K562 (cell line): Measurements from ENCODE around the gene HIGD1C. TPM values are rescaled to one million over a fixed set of nuclear protein-coding genes. Genes with fewer than 3 reads are reported as not detected.

Experiments used
- ATF6 ChIP-seq: sonication (generic); formaldehyde crosslinking; IDR thresholded peaks from 2 replicates; pipeline ENCODE4 v1.4.0; 2020; ENCODE audit warnings: mild to moderate bottlenecking, missing genetic modification reagents
- CBX1 ChIP-seq: sonication (generic); IDR thresholded peaks from 2 replicates; pipeline ENCODE4 v1.6.1; 2016; ENCODE audit warnings: antibody characterized with exemption, low read depth, mild to moderate bottlenecking
- DMBX1 ChIP-seq: fragments of 250-450 bp; sonication (Bioruptor Pico); IDR thresholded peaks from 2 replicates; pipeline ENCODE4 v1.8.0; 2022; ENCODE audit warnings: inconsistent platforms, mild to moderate bottlenecking, moderate library complexity, borderline replicate concordance
- ETV1 ChIP-seq: fragments of 450-650 bp; conservative IDR thresholded peaks from 2 replicates; pipeline ENCODE4 v1.6.1; 2016; ENCODE audit warnings: missing genetic modification characterization, control low read depth, low read depth, missing compliant biosample characterization
- ETV5 ChIP-seq: sonication (generic); formaldehyde crosslinking; IDR thresholded peaks from 2 replicates; pipeline ENCODE4 v1.4.0; 2020; ENCODE audit warnings: low read depth, mild to moderate bottlenecking, missing genetic modification reagents
- EWSR1 ChIP-seq: fragments of 450-650 bp; IDR thresholded peaks from 2 replicates; pipeline ENCODE4 v1.6.1; 2018; ENCODE audit warnings: borderline replicate concordance, mild to moderate bottlenecking, low read depth, moderate library complexity; ENCODE audit not compliant: partially characterized antibody
- FOXK2 ChIP-seq, 2 experiments: fragments of 450-650 bp; IDR thresholded peaks in 1 of 2; conservative IDR thresholded peaks in 1 of 2; 2 replicates each; pipeline ENCODE4 v1.6.1; 2016; ENCODE audit warnings: low read depth in 2 of 2, mild to moderate bottlenecking in 1 of 2
- HBP1 ChIP-seq: fragments of 450-650 bp; formaldehyde crosslinking; IDR thresholded peaks from 2 replicates; pipeline ENCODE4 v1.4.0; 2022; ENCODE audit warnings: missing genetic modification characterization
- JUND ChIP-seq, 2 experiments: IDR thresholded peaks; 2 replicates in 1 of 2; 3 replicates in 1 of 2; pipeline ENCODE4 v1.6.1; 2011; ENCODE audit warnings: borderline replicate concordance in 2 of 2, low read depth in 2 of 2, low read length in 2 of 2, improper control_type of control experiment in 1 of 2, missing biosample characterization in 1 of 2, missing genetic modification characterization in 1 of 2, missing genetic modification reagents in 1 of 2
- PATZ1 ChIP-seq: fragments of 250-450 bp; sonication (Bioruptor Pico); IDR thresholded peaks from 2 replicates; pipeline ENCODE4 v1.5.0; 2020; ENCODE audit warnings: mild to moderate bottlenecking, borderline replicate concordance
- RBFOX2 ChIP-seq: fragments of 200-400 bp; formaldehyde crosslinking; IDR thresholded peaks from 2 replicates; pipeline ENCODE4 v1.6.1; 2017; ENCODE audit warnings: low read depth, mild to moderate bottlenecking, low read length, moderate library complexity
- TBP ChIP-seq: optimal IDR thresholded peaks from 2 replicates; pipeline ENCODE3; 2011; ENCODE audit warnings: low read depth, low read length, improper control_type of control experiment
- TCF3 ChIP-seq: sonication (generic); formaldehyde crosslinking; IDR thresholded peaks from 2 replicates; pipeline ENCODE4 v1.4.0; 2020; ENCODE audit warnings: mild to moderate bottlenecking, missing genetic modification reagents
- YY1 ChIP-seq, 3 experiments: IDR thresholded peaks; 2 replicates each; pipeline ENCODE4 v1.6.1; 2011; ENCODE audit warnings: low read length in 2 of 3, mild to moderate bottlenecking in 2 of 3, moderate library complexity in 2 of 3, borderline replicate concordance in 1 of 3, control low read depth in 1 of 3, low read depth in 1 of 3; ENCODE audit not compliant: insufficient read depth in 3 of 3, insufficient replicate concordance in 2 of 3, control insufficient read depth in 1 of 3, insufficient read length in 1 of 3; ENCODE audit errors: extremely low read depth in 1 of 3
- ZBTB49 ChIP-seq: sonication (generic); formaldehyde crosslinking; IDR thresholded peaks from 2 replicates; pipeline ENCODE4 v1.8.0; 2022; ENCODE audit warnings: missing genetic modification reagents, mild to moderate bottlenecking, borderline replicate concordance
- ZNF143 ChIP-seq: sonication (generic); formaldehyde crosslinking; IDR thresholded peaks from 2 replicates; pipeline ENCODE4 v1.9.0; 2022; ENCODE audit warnings: mild to moderate bottlenecking, missing genetic modification reagents
- polyA plus RNA-seq, 8 experiments: library from polyadenylated mRNA; depleted of rRNA in 4 of 8; stranded (reverse) in 5 of 8; unstranded in 3 of 8; fragments of >200 nt; fragmentation: Nextera tagmentation in 2 of 8; fragmentation: Illumina TruSeq in 1 of 8; extraction: Ambion mirVana in 2 of 8; extraction: Trizol in 1 of 8; gene quantifications; 2 replicates each; pipeline versions ENCODE4 v1.2.1 to v1.2.3, GENCODE V29; 2011 to 2014; ENCODE audit warnings: inconsistent platforms in 1 of 8, missing spikeins in 1 of 8
- total RNA-seq, 7 experiments: library from RNA; depleted of rRNA in 6 of 7; stranded (reverse); fragments of >200 nt in 6 of 7; fragmentation: Illumina TruSeq in 2 of 7; extraction: Trizol in 2 of 7; gene quantifications; 2 replicates each; pipeline versions ENCODE4 v1.2.1 to v1.2.3, GENCODE V29; 2011 to 2021; ENCODE audit warnings: low replicate concordance in 1 of 7

The HIGD1C gene
- total and polyA plus RNA-seq, 9 of the 15 experiments (the other 6 are each of a cell fraction or from before 2014, with no cell fraction given): not detected

- no peak for TF ChIP-seq HBP1 (CRISPR knock-in tag)
- TF ChIP-seq YY1 (IDR thresholded peaks at IDR 0.05; ENCODE audit: borderline replicate concordance in 1 of 3, control insufficient read depth in 1 of 3, extremely low read depth in 1 of 3, insufficient read depth in 3 of 3, insufficient read length in 1 of 3, insufficient replicate concordance in 2 of 3, low read depth in 1 of 3, low read length in 2 of 3): no peak
- no peak; the same call in 1 of the 2 replicates for TF ChIP-seq ETV1 (tag)
- TF ChIP-seq ZBTB49 (CRISPR knock-in tag): no peak
- TF ChIP-seq JUND (IDR thresholded peaks at IDR 0.05; ENCODE audit: borderline replicate concordance, low read depth, low read length): no peak
- peak; percentile 17; the same call in 1 of the 3 replicates for TF ChIP-seq JUND (tag; IDR thresholded peaks at IDR 0.05; ENCODE audit: borderline replicate concordance, low read depth, low read length)
- peak; percentile 54 for TF ChIP-seq TCF3 (CRISPR knock-in tag)
- TF ChIP-seq ZNF143 (CRISPR knock-in tag): no peak
- no peak for TF ChIP-seq PATZ1 (CRISPR knock-in tag)
- TF ChIP-seq FOXK2 (conservative IDR thresholded peaks at IDR 0.05 in 1 of 2, IDR thresholded peaks at IDR 0.05 in 1 of 2; ENCODE audit: low read depth in 2 of 2): peak in 1 of 2 experiments; percentile 43; a peak in 1 of 4 replicates
- no peak for TF ChIP-seq ATF6 (CRISPR knock-in tag)
- peak; percentile 41 for TF ChIP-seq TBP
- TF ChIP-seq DMBX1 (CRISPR knock-in tag): peak; percentile 34; the same call in 1 of the 2 replicates
- no peak for TF ChIP-seq ETV5 (CRISPR knock-in tag)
- no peak for TF ChIP-seq EWSR1
- no peak for TF ChIP-seq CBX1
- 0 out of 2 replicates have a peak, but pooled peaks have one; percentile 17 for TF ChIP-seq RBFOX2
These were observed 18.8 kb upstream of the HIGD1C start (continued) for GRCh38 chr12:50933459-50934124.
